Measurements from ENCODE around the gene USP21. TPM values are rescaled to one million over a fixed set of nuclear protein-coding genes. Genes with fewer than 3 reads are reported as not detected.

Gene USP21
- total and polyA plus RNA-seq, 2 of the 8 experiments (the other 6 are each of a cell fraction or from before 2014, with no cell fraction given): 23.9 to 36.3 TPM

DNA sequence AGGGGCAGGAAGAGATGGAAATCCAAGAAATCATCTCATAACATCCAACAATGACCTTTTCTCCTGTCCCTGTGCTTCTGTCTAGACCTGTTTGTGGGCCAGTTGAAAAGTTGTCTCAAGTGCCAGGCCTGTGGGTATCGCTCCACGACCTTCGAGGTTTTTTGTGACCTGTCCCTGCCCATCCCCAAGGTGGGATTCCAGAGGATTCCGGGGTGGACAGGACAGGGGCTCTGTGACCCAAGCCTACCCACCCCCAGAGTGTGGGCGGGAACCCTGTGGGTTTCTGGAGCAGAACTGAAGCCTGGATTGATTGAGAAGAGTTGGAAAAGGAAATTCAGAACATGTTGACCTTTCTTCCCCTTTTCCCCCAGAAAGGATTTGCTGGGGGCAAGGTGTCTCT lies 4.5 kb downstream of the USP21 start:
- Histone ChIP-seq H2AK5ac (ENCODE audit: low read depth, low read length) (no peak overlapping the region), H2BK5ac (ENCODE audit: low read depth, low read length) (no peak overlapping the region), H3K18ac (ENCODE audit: extremely low read depth, low read length) (no peak overlapping the region), H2BK15ac (ENCODE audit: low read length) (no peak overlapping the region), H3K79me2 (ENCODE audit: control insufficient read depth in 1 of 2, insufficient read depth in 2 of 2, low read length in 2 of 2) (no peaks in the 10 kb centered on the region; a peak in 1 of 4 replicates), H3K4ac (replicated peaks; ENCODE audit: insufficient read length, low read depth, low read length) (no peak overlapping the region), H3K9ac (replicated peaks in 1 of 4; ENCODE audit: extremely low read depth in 1 of 4, low read depth in 3 of 4, low read length in 3 of 4) (no peak overlapping the region), H2BK120ac (replicated peaks; ENCODE audit: low read depth, low read length) (no peak overlapping the region), H3K9me3 (ENCODE audit: insufficient read depth in 2 of 2, low read depth in 1 of 2, low read length in 1 of 2) (no peaks in the 10 kb centered on the region), H3K56ac (replicated peaks; ENCODE audit: insufficient read length, low read depth, low read length) (no peak overlapping the region), H3K79me1 (ENCODE audit: low read depth, low read length) (no peaks in the 10 kb centered on the region; the same call in 1 of the 2 replicates), H2BK12ac (ENCODE audit: low read depth, low read length) (no peak overlapping the region), H3K4me3 (ENCODE audit: extremely low read depth in 1 of 4, insufficient read depth in 2 of 4, low read depth in 3 of 4, low read length in 4 of 4) (no peak overlapping the region), H3K36me3 (ENCODE audit: control insufficient read depth in 2 of 4, insufficient read depth in 4 of 4, low read length in 3 of 4) (peaks cover 0 to 3% (median under 1%) of the 10 kb centered on the region in 4 experiments; a peak in 1 of 8 replicates), H3K4me2 (ENCODE audit: insufficient read depth in 1 of 2, low read depth in 2 of 2, low read length in 2 of 2) (no peak overlapping the region), H4K20me1 (replicated peaks in 1 of 2; ENCODE audit: control insufficient read depth in 1 of 2, insufficient read depth in 2 of 2, low read length in 2 of 2) (no peaks in the 10 kb centered on the region), H2AFZ (ENCODE audit: low read length) (no peak overlapping the region), H3K23me2 (ENCODE audit: low read depth, low read length) (peaks cover 17% of the 10 kb centered on the region), H3K27me3 (replicated peaks in 1 of 4; ENCODE audit: control insufficient read depth in 3 of 4, extremely low read depth in 1 of 4, insufficient read depth in 3 of 4, low read length in 3 of 4) (no peaks in the 10 kb centered on the region), H3K27ac (ENCODE audit: low read depth, low read length) (no peak overlapping the region), H4K8ac (ENCODE audit: extremely low read depth, insufficient read depth, low read length) (no peak overlapping the region), H3K14ac (ENCODE audit: insufficient read length) (no peak overlapping the region), H2BK20ac (ENCODE audit: low read length) (no peak overlapping the region), H3K23ac (ENCODE audit: insufficient read length) (no peak overlapping the region), H3K4me1 (replicated peaks in 1 of 4; ENCODE audit: control insufficient read depth in 3 of 4, insufficient read depth in 4 of 4, low read length in 3 of 4) (peaks cover 0 to 16% (median 8%) of the 10 kb centered on the region in 4 experiments; a peak in 4 of 7 replicates), H4K91ac (replicated peaks; ENCODE audit: insufficient read length, low read length) (no peak overlapping the region), H4K5ac (ENCODE audit: insufficient read length, low read depth, low read length) (no peak overlapping the region)
- FAIRE-seq (no peak), DNase-seq (ENCODE audit: low read depth in 1 of 2, low spot score in 2 of 2) (no peak)
- ChIA-PET POLR2A (ENCODE audit: partially characterized antibody) (interaction anchor here (0.7 kb wide), 1 partner anchor 51 kb away, joined by 3 read pairs; no protein-coding TSS in a partner anchor), CTCF (ENCODE audit: partially characterized antibody) (interaction anchor here (0.9 to 5.3 kb wide), 4 partner anchors 9 to 219 kb away, joined by 3 to 32 read pairs (median 28); partner anchors contain the start of genes B4GALT3 and UFC1)
- WGBS, 2 experiments (ENCODE audit: extremely low coverage in 1 of 2, insufficient coverage in 1 of 2, insufficient read length in 1 of 2, insufficient replicate concordance in 2 of 2, low coverage in 1 of 2, low lambda C conversion rate in 2 of 2, missing lambda C conversion rate in 1 of 2): 99% methylated on average over 5 of the region's 5 CpGs; no CpG with 5 or more reads in 1 of the 2 experiments
- TF ChIP-seq CHD1 (IDR thresholded peaks at IDR 0.05; ENCODE audit: low read depth, low read length): no peak
- TF ChIP-seq KDM1A (IDR thresholded peaks at IDR 0.05; ENCODE audit: borderline replicate concordance, low read length): no peak
- no peak for TF ChIP-seq RXRA (IDR thresholded peaks at IDR 0.05; ENCODE audit: insufficient read depth, low read depth, low read length)
- no peak for TF ChIP-seq BRCA1 (IDR thresholded peaks at IDR 0.05; ENCODE audit: low read depth, low read length)
